Muscle layer of colon (tissue), 2 donors: ENCODE results near the gene PLA2G4A.

ENCODE experiments used
- H3K27ac ChIP-seq: one replicate; pipeline ENCODE4 v1.7.0; 2013; ENCODE audit warnings: low read depth, mild to moderate bottlenecking, low read length, moderate library complexity
- H3K27me3 ChIP-seq, 2 donors: one replicate each; pipeline ENCODE4 v1.7.0; 2013; ENCODE audit warnings: low read length in 2 of 2, mild to moderate bottlenecking in 2 of 2; ENCODE audit not compliant: insufficient read depth in 2 of 2, control insufficient read depth in 1 of 2
- H3K36me3 ChIP-seq: one replicate; pipeline ENCODE4 v1.7.0; 2013; ENCODE audit warnings: mild to moderate bottlenecking, low read length; ENCODE audit not compliant: insufficient read depth
- H3K4me1 ChIP-seq: one replicate; pipeline ENCODE4 v1.7.0; 2013; ENCODE audit warnings: mild to moderate bottlenecking, low read length; ENCODE audit not compliant: insufficient read depth
- H3K4me3 ChIP-seq, 2 donors: one replicate each; pipeline ENCODE4 v1.7.0; 2013; ENCODE audit warnings: low read length in 2 of 2, low read depth in 1 of 2, mild to moderate bottlenecking in 1 of 2, moderate library complexity in 1 of 2
- H3K9ac ChIP-seq: one replicate; pipeline ENCODE4 v1.7.0; 2013; ENCODE audit warnings: low read length
- H3K9me3 ChIP-seq: one replicate; pipeline ENCODE4 v1.7.0; 2013; ENCODE audit warnings: mild to moderate bottlenecking, low read length
- donor health status: abdominal sarcoma.
- donor health status: Adenocarcinoma of cecum.

The PLA2G4A gene

DNA sequence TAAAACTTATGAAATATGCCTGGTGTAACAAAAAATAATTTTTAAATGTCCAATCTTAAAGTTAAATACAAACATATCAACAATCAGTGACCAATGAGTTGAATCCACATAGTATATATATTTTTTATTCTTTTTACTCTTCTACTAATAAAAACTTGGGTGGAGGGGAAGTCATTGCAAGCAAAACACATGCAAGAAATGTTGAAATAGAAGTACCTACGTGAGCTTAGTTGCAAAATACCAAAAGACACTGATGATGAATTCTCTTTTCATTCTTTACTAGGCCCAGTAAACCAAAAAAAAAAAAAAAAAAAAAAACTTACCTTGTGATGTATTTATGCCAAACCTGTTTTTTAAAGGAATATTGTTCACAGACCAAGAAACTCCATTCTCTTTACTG lies 26.4 kb upstream of the PLA2G4A start:
- Histone ChIP-seq H3K4me3 (no peak overlapping the region), H3K27ac (no peak overlapping the region), H3K36me3 (no peaks in the 10 kb centered on the region), H3K9ac (no peak overlapping the region), H3K27me3 (no peaks in the 10 kb centered on the region), H3K4me1 (no peaks in the 10 kb centered on the region), H3K9me3 (no peaks in the 10 kb centered on the region)

DNA sequence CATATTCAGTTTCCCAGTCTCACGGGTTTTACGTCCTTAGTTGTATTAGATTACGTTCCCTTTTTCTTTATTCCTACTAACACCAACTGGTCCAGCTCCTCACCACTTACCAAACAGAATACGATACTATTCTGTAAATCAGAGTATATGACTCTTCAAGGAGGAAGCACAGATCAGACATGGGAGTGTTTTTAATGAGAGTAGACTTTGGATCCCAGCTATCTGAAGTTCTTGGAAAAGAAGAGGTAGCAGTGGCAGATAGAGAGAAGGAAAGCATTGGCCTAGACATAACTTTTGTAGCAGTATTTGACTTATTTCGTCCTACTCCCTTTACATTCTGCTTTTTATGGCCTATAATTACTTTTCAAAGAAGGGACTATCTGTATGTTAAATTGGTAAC lies 24.1 kb upstream of the PLA2G4A start:
- H3K4me1 ChIP-seq, result no peaks in the 10 kb centered on the region
- no peaks in the 10 kb centered on the region for H3K36me3 ChIP-seq
- H3K4me3 ChIP-seq, result no peak overlapping the region
- no peak overlapping the region for H3K9ac ChIP-seq
- H3K27ac ChIP-seq, result no peak overlapping the region
- no peaks in the 10 kb centered on the region for H3K9me3 ChIP-seq
- no peaks in the 10 kb centered on the region for H3K27me3 ChIP-seq

DNA sequence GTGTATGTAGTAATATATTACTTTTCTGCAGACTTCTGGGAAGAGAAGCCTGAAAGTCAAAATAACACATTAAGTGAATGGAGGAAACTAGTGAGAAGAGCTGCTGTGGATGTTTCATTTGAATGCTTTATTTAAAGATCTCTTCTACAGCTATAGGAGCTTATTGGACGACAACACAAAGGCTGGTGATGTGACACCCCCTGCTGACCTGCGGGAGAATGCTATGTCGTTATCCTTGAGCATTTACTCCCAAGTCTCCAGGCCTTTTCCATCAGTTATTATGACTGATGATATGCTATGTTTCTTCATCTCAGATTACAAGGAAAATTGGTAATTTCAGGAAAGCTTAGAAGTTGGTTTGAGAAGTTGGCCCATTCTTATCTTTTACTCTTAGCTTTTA lies 22.3 kb upstream of the PLA2G4A start:
- no peak overlapping the region for H3K9ac ChIP-seq
- no peaks in the 10 kb centered on the region for H3K27me3 ChIP-seq
- no peaks in the 10 kb centered on the region for H3K9me3 ChIP-seq
- H3K36me3 ChIP-seq, result no peaks in the 10 kb centered on the region
- no peak overlapping the region for H3K4me3 ChIP-seq
- no peak overlapping the region for H3K27ac ChIP-seq
- H3K4me1 ChIP-seq, result no peaks in the 10 kb centered on the region

DNA sequence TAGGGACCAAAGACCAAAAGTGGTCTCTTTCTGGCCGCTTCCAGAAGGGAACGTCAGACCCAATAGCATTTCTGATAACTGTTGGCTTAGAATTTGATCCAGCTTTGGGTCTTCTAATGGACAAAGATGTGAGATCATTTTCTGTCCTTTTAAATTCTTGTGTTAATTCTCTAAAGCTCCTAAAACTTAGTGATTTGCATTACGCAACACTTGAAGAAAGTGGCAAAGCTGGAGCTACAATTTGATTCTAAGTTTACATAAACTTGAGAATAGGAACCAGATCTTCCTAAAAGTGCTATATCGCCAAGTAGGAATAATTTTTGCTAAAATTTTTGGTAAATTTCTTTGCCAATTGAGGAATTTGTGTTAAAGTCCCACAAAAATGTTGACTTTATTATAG lies 21.6 kb upstream of the PLA2G4A start:
- Histone ChIP-seq H3K27ac (no peak overlapping the region), H3K4me1 (no peaks in the 10 kb centered on the region), H3K4me3 (no peak overlapping the region), H3K9me3 (no peaks in the 10 kb centered on the region), H3K27me3 (no peaks in the 10 kb centered on the region), H3K9ac (no peak overlapping the region), H3K36me3 (no peaks in the 10 kb centered on the region)

DNA sequence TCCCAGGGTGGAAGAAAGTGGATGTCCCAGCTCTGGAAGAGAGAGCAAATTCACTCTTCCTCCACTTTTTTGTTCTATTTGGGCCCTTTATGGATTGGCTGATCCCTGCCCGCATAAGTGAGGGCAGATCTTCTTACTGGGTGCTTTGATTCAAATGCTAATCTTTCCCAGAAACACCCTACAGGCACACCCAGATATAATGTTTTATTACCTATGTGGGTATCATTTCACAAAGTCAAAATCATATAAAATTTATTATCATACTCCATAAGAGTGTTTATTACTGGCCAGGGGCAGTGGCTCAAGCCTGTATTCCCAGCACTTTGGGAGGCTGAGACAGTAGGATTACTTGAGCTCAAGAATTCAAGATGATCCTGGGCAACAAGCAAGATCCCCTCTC lies 16.9 kb upstream of the PLA2G4A start:
- H3K9me3 ChIP-seq, result no peaks in the 10 kb centered on the region
- H3K4me3 ChIP-seq, result no peak overlapping the region
- no peaks in the 10 kb centered on the region for H3K4me1 ChIP-seq
- H3K27me3 ChIP-seq, result no peaks in the 10 kb centered on the region
- no peak overlapping the region for H3K27ac ChIP-seq
- H3K9ac ChIP-seq, result no peak overlapping the region
- H3K36me3 ChIP-seq, result no peaks in the 10 kb centered on the region

DNA sequence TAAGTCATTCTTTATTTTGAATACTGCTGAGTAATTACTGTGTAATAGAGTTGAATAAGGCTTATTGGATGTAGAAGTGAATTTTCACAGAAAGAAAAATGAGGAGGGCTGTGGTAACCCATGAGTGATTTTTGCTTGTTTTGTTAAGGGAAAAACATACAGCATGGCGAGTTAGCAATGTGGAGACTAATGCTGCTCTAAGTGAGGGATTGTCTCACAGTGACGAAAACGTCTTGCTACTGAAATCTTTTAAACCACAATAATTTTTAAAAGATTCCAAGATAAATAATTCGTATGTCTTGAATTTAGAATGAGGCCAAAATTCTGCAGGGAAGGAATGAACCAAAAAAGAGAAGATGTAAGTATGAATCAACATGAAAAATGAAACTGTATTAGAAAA lies 16.2 kb upstream of the PLA2G4A start:
- Histone ChIP-seq H3K4me3 (no peak overlapping the region), H3K4me1 (no peaks in the 10 kb centered on the region), H3K9ac (no peak overlapping the region), H3K27me3 (no peaks in the 10 kb centered on the region), H3K36me3 (no peaks in the 10 kb centered on the region), H3K27ac (no peak overlapping the region), H3K9me3 (no peaks in the 10 kb centered on the region)

DNA sequence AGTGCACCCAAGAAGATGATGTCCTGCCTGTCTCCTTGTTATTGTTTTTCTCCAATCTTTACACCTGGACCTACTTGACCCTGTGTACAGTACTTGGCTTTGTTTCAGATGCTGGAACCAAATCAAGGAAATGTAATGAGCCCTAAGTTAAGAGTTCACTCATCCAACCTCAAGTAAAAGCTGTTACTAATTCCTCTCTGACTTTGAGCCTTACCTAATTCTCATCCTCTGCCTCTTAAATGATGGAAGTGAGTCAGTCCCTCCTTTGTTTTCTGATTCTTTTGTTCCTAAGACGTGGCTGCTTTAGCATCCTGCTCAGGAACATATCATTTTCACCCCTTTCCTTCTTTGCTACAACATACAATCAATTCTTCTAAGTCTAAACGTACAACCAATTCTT lies 15.3 kb upstream of the PLA2G4A start:
- no peak overlapping the region for H3K4me3 ChIP-seq

DNA sequence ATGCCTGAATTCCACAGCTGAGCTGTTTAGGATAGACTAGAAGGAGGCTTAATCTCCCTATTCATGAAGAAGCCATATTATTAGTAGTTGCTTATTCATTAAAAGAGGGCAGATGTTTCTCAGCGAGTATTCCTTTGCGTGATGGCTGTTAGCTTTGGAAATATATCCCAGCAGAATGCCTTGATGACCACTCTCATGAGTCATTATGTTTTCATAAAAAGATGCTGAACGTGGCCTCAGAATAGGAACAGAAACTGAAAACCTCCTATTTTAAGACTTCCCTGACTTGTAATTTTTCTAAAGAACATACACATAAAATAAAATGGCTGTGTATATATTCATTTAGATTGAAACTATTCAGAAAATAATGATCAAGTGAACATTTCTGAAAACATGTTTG lies 9.6 kb upstream of the PLA2G4A start:
- no peak overlapping the region for H3K9ac ChIP-seq
- no peak overlapping the region for H3K27ac ChIP-seq
- no peaks in the 10 kb centered on the region for H3K4me1 ChIP-seq
- H3K9me3 ChIP-seq, result no peaks in the 10 kb centered on the region
- H3K36me3 ChIP-seq, result no peaks in the 10 kb centered on the region
- H3K4me3 ChIP-seq, result no peak overlapping the region
- H3K27me3 ChIP-seq, result no peaks in the 10 kb centered on the region

More for the DNA sequence above, 15.3 kb upstream of the PLA2G4A start:
- H3K9ac ChIP-seq, result no peak overlapping the region
- H3K9me3 ChIP-seq, result no peaks in the 10 kb centered on the region
- no peaks in the 10 kb centered on the region for H3K4me1 ChIP-seq
- no peaks in the 10 kb centered on the region for H3K36me3 ChIP-seq
- no peak overlapping the region for H3K27ac ChIP-seq
- no peaks in the 10 kb centered on the region for H3K27me3 ChIP-seq

DNA sequence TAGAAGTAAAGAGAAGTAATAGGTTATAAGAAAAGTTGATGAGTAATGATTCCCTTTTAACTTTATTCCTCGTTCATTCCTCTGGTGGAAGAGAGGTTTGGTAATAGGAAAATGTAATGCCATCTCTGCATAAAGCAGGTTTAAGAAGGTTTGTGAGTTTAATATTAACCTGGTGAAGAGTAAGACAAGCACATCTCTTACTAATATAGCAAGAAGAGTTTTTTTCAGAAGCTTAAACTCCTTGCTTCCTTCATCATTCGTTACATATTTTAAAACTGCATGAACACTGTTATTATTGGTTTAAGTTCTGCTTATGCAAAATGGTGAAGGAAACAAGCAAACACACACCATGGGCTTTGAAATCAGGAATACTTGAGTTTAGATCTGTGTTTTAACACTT lies 9.2 kb upstream of the PLA2G4A start:
- no peaks in the 10 kb centered on the region for H3K27me3 ChIP-seq
- no peaks in the 10 kb centered on the region for H3K9me3 ChIP-seq
- H3K4me3 ChIP-seq, result no peak overlapping the region
- H3K27ac ChIP-seq, result no peak overlapping the region
- H3K4me1 ChIP-seq, result no peaks in the 10 kb centered on the region
- H3K9ac ChIP-seq, result no peak overlapping the region
- H3K36me3 ChIP-seq, result no peaks in the 10 kb centered on the region

DNA sequence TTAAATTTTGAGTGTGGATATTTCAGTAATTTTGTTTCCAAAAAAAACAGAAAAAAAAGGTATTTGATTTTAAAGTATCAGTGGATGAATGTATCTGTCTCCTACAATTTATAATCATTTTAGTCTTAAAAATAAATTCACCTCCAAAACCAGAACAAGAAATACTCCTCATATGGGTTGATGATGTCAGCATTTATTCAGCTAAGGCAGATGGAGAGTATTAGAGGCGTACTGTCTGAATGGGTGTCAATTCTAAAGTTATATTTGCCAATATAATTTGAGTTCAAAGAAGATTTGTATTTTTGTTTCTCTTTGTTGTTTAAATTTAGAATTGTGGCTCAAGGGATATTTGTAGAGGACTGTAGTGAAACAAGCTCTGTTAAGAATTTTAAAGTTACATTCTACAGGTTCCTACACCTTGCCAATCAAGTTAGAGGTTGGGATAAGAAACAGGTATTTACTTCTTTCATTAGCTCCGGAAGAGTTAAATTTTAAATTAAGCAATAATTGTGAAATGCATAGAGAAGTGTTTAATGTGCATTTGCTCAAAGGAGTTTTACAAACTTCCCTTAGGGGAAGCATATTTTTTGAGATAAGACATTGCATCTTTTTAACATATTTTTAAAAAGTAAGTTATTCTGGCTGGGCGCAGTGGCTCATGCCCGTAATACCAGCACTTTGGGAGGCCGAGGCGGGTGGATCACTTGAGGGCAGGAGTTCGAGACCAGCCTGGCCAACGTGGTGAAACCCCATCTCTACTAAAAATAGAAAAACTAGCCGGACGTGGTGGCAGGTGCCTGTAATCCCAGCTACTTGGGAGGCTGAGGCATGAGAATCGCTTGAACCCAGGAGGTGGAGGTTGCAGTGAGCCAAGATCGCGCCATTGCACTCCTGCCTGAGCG lies 1.2 kb downstream of the PLA2G4A start:
- H3K27ac ChIP-seq, result peak overlapping the region; percentile 39
- H3K4me1 ChIP-seq, result peaks cover 24% of the 10 kb centered on the region
- no peaks in the 10 kb centered on the region for H3K9me3 ChIP-seq
- H3K27me3 ChIP-seq, result no peaks in the 10 kb centered on the region
- H3K4me3 ChIP-seq, result peak overlapping the region; percentile 75 to 95
- H3K36me3 ChIP-seq, result no peaks in the 10 kb centered on the region
- peak overlapping the region; percentile 82 for H3K9ac ChIP-seq

DNA sequence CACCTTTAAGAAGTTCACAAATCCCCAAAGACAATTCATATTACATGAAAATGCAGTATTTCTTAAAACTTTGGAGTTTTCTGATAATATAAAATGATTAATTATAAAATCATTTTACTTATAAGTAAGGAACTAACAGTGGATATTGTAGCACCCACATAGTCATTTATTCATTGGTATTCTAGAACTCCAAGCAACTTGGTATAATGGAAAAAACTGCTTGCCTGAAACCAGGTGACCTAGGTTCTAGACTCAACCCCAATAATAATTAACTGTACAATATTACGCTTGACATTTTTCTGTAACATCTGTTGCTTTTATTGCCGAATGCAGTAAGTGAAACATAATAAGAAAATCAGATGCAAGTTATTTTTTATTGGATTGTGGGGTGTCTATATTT lies 2.4 kb downstream of the PLA2G4A start:
- Histone ChIP-seq H3K27ac (no peak overlapping the region), H3K4me3 (no peak overlapping the region), H3K9me3 (no peaks in the 10 kb centered on the region), H3K9ac (no peak overlapping the region), H3K36me3 (no peaks in the 10 kb centered on the region), H3K27me3 (no peaks in the 10 kb centered on the region), H3K4me1 (peaks cover 31% of the 10 kb centered on the region)

DNA sequence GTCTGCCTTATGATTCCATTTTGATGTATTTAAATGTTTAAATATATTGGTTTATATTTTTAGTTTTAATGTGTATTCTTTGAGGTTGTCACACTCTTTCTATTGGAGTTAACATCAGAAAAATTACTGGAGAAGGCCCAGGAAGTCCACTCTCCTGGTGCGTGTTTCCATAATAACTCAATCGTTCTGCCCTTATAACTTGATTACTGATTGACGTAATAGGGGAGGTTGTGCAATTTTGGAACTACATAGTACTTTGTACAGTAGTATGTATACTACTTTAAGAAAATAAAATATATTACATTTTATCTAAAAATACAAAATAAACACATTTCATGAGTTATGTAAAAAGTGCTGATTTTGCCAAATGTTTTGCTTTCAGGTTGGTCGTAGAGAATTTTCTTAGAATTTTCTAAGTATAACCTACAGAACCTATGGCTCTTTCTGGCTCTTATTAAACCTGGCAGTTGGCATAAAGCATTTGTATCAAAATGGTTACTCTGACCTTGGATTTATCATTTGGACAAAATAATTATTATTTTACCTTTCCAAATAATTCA lies 5.7 kb downstream of the PLA2G4A start:
- no peak overlapping the region for H3K4me3 ChIP-seq
- no peak overlapping the region for H3K27ac ChIP-seq
- no peaks in the 10 kb centered on the region for H3K36me3 ChIP-seq
- H3K9ac ChIP-seq, result no peak overlapping the region
- no peaks in the 10 kb centered on the region for H3K27me3 ChIP-seq
- peaks cover 42% of the 10 kb centered on the region for H3K4me1 ChIP-seq
- no peaks in the 10 kb centered on the region for H3K9me3 ChIP-seq
